HL-60/S4 (cell line): Measurements from ENCODE around the gene NCS1.

Experiments
- in situ Hi-C: fragments of 300-500 bp; cut with MboI; formaldehyde crosslinking; loops from 2 replicates; pipeline ENCODE4 v1.14.3; 2022; ENCODE audit warnings: low sequenced_read_pairs

Gene NCS1

DNA sequence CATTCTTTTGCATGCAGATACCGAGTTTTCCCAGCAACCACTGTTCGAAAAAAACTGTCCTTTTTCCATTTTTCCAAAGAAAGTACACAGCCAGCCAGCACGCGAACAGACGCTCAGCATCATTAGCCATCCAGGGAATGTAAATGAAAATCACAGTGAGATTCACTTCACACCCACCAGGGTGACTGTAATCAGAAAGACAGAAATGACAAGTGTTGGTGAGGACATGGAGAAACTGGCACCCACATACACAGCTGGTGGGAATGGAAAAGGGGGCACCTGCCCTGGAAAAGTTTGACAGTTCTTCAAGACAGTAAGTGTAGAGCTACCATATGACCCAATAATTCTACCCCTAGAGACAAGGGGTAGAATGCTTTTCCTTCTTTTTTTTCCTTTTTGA is 25.0 kb upstream of the NCS1 start:
- in situ Hi-C loops, result no loop called here

DNA sequence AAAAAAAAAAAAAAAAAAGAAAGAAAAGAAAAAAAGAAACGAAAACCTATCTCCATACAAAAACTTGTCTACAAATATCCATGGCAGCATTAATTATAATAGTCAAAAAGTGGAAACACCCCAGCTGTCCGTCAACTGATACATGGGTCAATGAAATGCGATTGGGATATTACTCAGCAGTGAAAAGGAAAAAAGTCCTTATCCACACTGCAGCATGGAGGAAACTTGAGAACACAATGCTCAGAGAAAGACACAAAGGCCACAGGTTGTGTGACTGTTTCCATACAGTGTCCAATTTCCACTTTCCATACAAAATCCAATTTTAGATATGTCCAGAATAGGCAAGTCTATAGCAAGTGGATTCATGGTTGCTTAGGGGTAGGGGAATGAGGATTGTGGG is 24.3 kb upstream of the NCS1 start:
- in situ Hi-C loops, result no loop called here

DNA sequence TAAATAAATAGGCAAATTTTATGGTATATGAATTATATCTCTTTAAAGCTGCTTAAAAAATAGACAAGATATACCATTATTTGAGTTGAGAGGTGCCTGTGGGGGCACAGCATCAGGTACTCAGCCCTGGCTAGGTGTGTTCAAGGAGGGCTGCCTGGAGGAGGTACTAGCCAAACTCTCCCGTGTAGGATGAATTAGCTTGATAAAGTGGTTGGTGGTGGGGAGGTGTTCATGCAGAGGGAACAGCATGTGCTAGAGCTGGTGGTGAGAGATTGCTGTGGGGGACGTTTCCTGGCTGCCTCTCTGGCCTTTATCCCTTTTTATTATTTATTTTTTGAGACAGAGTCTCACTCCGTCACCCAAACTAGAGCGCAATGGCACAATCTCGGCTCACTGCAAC is 23.2 kb upstream of the NCS1 start:
- in situ Hi-C loops, result no loop called here

DNA sequence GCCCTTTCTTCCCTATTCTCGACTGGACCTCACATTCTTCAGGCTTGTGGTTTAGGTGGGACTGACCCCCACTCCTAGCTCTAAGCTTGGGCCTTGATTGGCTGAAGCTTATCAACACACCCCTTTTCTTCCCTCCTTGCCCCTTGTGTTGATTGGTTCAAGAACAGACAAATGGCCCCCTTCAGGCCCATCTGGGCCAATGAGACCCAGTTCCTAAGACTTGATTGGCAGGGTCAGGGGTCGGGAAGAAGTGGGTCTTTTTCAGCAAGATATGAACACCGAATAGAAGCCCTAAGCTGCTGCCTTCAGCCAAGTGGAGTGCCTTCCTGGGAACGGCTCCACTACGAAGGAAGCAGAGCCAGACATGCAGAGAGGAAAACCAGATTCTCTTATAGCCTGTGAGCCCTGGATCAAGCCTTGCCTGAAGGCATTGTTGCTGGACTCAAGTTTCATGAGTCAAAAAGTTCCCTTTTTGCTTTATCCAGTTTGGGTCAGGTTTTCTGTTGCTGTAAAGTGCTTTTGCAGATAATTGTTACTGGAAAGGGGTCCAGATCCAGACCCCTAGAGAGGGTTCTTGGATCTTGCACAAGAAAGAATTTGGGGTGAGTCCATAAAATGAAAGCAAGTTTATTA is 22.4 kb upstream of the NCS1 start:
- in situ Hi-C loops, result no loop called here

DNA sequence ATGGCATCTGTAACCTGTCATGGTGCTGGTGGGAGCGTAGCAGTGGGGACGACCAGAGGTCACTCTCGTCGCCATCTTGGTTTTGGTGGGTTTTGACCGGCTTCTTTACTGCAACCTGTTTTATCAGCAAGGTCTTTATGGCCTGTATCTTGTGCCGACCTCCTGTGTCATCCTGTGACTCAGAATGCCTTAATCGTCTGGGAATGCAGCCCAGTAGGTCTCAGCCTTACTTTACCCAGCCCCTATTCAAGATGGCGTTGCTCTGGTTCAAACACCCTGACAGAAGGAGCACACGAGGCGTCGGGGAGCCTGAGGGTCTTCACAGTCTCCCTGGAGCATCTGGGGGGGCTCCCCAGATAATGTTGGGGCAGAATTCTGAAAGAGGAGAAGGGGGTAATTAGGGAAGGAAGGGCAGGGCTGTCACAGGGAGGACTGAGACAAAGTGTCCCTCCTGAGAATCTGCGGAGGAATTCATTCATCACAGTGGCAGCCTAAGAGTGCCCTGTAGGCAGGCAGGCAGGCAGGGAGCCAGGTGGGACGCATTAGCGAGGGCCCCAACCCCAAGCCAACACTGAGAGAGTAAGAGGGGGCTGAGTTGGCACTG is 21.3 kb upstream of the NCS1 start:
- in situ Hi-C loops, result no loop called here

DNA sequence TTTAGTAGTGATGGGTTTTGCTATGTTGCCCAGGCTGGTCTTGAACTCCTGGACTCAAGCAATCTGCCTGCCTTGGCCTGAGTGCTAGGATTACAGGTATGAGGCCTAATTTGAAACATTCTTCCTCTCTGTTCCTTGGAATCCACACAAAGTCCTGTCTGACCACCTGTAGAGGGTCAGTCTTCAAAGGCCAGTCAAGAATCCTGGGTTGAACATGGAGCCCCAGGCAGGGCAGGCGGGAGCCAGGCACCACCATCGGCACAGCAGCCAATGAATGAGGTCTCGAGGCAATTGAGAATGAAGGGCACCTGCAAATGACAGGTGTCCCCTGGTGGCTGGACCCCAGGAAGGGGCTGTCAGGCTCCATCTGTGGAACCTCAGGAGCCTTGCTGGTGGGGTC is 17.4 kb upstream of the NCS1 start:
- in situ Hi-C loops, result no loop called here

DNA sequence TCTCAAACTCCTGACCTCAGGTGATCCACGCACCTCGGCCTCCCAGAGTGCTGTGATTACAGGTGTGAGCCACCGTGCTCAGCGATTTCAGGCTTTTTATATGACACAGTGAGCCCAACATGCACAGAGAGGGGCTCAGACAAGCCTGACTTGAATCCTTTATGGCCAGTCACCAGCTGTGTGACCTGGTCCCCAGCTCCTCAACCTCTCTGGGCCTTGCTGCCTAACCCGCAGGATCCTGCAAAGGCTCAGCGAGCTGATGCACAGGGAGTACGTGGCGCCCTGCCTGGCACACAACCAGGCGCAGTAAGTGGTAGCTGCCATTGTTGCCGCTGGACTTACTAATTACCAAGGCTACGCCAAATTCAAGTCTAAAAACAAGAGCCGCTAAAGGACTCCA is 16.6 kb upstream of the NCS1 start:
- in situ Hi-C loops, result no loop called here

DNA sequence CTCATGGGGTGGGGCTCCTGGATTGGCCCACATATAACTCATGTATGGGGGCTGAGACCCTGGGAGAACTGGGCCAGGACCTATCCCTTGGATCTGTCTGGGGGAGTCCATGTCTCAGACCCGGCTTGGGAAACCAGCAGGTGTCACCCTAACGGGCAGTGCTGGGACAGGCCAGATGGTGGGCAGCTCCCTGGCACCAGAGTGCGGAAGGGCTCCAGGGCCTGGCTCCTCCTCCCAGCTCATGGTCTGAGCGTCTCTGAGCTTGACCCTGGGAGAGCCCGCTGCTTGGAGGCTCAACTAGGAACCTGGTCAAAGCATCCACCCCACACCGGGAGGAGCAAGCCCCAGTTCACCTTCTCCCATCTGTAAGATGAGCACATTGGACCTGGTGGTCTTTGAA is 15.5 kb upstream of the NCS1 start:
- in situ Hi-C loops, result no loop called here

DNA sequence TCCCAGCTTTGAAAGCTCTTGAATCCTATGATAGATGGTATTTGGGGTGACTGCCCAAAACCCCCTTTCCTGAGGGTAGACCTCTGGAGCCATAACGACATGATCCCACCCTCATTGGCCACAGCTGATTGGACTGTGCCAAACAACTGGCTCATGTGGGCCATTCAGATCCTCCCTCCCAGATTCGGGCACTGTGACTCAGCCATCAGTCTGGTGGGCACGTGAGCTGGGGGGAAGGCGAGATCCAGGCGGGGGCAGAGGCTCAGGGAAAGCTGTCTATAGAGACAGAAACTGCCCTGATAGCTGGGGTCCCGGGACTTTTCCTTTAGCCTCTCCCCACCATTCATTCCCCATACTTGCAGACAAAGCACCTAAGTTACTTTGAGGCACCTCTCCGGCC is 15.1 kb upstream of the NCS1 start:
- in situ Hi-C loops, result no loop called here

DNA sequence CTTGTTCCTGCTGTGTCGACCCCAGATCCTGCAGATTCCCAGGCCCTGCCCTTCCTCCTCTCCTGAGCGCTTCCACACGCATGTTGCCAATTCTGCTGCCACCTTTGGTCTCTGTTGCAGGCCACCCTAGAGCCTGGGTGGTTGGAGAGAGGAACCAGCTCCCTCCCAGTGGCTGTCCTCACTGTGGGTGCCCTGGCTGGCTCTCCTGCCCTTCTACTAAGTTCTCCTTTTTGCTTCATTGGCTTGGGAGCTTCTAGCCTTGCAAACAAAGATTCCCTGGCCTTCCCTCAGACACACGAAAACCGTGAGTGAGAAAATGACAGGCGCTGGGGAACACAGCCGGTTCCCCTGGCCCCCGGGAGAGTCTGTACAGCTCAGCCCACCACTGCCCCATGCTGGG is 14.2 kb upstream of the NCS1 start:
- in situ Hi-C loops, result no loop called here

DNA sequence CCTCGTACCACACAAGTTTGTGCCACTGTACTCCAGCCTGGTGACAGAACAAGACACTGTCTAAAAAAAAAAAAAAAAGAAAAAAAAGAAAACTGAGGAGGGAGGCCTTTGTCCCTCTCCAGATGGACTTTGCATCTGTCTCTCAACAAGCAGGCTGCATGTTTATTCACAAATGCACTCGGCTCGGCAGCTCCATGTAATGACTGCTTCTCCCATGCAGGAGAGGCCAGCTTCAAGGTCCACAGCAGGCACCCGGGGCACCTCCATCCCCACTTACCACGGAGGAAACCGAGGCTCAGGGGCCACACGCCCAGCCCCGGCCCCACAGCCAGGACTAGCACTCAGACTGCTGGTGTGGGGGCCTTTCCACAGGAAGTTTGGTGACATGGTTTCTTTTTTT is 13.1 kb upstream of the NCS1 start:
- in situ Hi-C loops, result no loop called here

DNA sequence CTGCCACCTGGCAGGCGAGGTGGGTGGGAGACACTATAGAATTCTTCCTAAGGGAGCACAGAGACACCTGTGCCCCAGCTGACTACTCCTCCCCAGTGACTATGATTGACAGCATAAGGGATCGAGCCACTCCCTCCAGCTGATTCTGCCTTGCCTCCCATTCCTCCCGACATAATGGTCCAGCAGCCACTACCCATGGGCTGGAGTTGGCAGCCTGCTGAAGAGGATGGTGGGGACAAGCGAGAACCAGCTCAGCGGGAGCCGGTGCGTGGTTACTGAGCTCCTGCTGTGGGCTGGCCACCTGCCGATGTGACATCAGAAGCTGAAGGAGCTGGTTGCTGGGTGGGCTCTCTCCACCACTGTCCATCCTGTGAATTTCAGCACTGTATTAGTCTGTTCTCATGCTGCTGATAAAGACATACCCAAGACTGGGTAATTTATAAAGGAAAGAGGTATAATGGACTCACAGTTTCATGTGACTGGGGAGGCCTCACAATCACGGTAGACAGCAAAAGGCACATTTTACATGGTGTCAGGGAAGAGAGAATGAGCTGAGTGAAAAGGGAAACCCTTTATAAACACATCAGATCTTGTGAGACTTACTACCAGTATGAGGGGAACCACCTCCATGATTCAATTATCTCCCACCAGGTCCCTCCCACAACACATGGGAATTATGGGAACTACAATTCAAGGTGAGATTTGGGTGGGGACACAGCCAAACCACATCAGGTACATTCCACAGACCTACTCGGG is 12.1 kb upstream of the NCS1 start:
- in situ Hi-C loops, result no loop called here

DNA sequence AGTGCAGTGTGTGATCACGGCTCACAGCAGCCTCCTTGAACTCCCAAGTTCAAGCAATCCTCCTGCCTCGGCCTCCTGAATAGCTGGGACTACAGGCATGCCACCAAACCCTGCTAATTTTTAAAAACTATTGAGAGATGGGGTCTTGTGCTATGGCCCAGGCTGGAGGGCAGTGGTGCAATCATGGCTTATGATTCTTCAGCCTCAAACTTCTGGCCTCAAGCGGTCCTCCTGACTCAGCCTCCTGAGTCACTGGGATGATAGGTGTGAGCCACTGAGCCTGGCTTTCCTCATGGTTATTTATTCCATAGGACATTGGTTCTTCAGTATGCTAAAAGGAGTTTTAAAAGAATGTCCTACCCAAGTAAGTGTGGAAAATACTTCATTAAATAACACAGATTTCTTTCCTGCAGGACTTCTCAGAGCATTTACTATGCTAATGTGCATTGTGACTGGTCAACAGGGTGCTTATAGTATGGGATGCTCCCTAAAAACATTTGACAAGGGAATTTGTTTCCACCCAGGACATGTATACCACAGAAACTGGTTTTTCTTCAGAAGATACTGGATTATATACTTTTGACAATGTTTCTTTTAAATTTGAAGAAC is 11.2 kb upstream of the NCS1 start:
- in situ Hi-C loops, result no loop called here

DNA sequence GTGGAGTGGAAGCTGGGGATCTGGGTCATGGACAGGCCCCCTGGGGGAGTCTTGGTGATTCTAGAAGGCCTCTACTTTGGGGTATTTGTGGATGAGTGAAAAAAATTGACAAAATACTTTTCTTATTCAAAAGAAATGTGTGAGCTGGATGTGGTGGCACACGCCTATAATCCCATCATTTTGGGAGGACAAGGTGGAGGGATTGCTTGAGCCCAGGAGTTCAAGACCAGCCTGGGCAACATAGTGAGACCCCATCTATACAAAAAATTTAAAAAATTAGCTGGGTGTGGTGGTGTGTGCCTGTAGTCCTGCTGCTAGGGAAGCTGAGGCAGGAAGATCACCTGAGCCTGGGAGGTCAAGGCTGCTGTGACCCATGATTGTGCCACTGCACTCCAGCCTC is 6.6 kb upstream of the NCS1 start:
- in situ Hi-C loops, result no loop called here

DNA sequence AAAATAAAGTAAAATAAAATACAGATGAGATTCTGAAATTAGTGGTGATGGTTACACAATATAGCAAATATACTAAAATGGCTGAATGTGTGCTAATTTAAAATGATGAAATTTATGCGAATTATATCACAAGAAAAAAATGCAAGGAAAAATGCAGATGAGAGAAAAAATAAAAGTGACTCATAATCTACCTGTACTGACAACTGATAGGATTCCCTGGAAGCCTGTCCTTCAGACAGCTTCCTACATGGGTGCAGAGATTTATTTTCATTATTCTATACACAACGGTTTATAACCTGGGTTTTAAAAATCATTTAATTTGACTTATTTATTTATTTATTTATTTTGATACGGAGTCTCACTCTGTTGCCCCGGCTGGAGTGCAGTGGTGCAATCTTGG is 5.8 kb upstream of the NCS1 start:
- in situ Hi-C loops, result no loop called here

DNA sequence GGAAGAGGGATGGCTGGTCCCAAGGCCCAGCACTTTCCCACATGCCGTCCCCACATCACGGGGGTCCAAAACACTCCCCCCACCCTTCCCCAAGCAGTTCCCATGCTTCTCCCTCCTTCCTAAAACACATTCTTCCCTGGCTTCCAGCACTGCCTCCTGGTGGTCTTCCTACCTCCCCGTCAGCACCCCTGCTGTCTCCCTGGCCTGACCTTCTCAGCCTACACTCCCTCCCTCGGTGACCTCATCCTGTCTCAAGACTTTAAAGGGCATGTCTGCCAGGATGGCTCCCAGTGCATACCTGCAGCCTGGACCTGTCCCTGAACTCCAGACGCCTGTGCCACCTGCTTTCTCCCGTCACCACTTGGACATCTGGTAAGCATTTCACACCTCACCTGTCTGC is 4.3 kb upstream of the NCS1 start:
- in situ Hi-C loops, result no loop called here

DNA sequence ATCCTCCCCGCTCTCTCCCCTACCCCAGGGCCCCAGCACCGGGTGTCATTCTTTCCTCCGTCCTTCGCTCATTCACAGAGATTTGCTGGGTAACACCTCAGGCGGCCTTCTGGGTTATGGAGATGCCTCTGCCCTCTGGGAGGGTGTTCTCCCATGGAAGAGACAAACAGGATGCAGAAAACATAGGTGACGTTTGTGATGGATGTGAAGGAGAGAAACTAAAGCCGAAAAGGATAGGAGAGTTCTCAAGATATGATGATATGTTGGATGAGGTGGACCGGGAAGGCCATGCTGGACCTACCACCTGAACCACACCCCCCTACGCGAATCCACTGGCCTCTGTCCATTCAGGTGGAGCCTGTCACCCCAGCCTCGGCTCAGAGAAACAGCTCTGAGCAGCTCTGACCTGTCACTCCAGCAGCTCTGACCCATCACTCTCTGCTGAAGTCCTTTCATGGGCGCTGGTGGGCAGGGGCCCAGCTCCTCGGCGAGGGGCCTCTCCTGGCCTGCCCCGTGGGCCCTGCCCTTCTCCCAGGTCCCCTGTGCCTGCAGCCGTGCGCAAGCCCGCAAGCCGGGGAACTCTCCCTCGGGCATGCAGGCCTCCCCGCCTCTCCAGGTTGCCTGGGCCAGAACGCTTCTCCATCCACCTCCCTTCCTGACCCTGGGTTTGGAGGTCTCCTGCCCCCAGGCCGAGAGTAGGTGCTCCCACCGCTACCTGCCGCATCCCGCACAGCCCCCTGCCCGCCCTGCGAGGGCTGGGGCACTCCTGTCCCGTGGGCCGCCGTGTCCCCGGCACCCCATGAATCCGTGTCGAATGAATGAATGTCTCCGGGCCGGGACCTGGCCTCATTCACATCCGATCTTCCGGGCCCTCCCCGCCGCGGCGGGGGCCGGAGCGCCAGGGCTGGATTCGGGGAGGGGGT is 717 bp upstream of the NCS1 start:
- in situ Hi-C loops, result no loop called here

DNA sequence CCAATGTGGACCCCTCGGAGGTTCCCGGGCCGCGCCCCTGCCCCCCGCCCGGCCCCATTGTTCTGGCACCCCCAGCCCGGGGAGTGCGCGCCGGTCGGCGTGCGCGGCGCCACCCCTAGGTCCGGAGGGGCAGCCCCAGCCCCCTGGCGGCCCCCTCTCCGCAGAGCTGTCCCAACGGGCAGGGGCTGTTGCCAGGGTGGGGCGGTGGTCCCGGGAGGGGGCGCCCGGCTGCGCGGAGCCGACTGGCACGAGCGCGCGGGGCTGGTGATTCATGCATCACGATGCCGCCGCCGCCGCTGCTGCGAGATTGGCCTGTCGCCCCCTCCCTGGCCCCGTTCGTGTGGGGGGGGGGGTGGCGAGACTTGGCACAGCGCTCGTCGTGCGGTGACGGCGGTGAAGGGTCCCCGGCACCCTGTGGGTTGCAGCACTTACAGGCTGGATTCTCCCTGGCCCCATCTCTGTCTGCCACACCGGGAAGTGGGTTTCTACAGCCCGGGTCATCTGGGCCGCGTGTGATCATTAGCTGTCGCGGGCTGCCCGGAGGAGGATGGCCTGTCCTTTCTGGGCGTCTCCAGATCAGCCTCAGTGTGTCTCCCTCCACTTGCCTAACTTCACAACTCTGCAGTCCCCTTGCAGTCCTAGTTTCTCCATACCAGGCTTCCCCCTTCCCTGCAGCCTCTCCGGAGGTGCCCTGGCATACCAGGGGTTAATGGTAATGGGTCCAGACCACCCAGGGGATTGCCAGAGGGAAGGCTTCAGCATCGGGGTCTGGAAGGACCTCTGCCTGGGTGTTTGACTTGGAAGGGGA is 858 bp downstream of the NCS1 start:
- in situ Hi-C loops, result no loop called here

DNA sequence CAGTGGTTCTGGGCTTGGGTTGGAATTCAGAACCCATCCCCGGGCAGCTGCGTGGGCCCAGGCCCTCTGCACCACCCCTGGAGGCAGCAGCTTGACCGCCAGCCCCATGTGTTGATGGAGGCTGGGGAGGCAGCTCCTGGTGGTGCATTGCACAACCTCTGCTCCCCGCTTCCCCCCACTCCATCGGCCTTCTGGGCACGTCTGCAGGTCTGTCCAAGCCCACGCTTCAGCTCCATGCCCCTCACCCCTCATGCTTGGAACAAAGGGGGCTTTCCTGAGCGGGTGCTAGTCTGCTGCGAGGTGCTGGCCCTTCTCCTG is 1.4 kb downstream of the NCS1 start:
- in situ Hi-C loops, result no loop called here

DNA sequence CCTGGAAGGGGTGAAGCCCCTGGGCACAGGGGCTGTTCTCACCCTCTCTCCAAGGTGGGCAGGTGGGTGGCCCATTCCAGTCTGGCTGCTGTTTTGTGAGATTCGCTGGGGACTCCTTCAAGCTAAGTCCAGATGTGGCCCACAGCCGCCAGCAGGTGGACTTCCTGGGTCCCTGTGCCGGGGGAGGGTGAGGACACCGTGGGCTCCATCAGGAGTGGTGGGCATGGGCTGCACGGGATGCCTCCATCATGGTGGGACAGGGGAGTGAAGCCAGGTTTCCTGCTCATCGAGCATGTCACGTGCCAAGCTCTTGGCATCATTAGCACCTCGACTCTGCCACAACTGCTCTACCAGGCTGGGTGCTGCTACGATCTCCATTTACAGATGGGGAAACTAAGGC is 1.8 kb downstream of the NCS1 start:
- in situ Hi-C loops, result no loop called here
